Fibroblast of pulmonary artery (primary cell): Measurements from ENCODE around the gene CCDC7.

Experiments
- DNase-seq: peaks from one replicate; pipeline ENCODE4 v3.0.0-alpha.2; 2010; ENCODE audit warnings: low read depth
- H3K4me3 ChIP-seq: replicated peaks from 2 replicates; pipeline ENCODE4 v1.5.1; 2011; ENCODE audit warnings: low read depth, mild to moderate bottlenecking, control low read depth, low read length, moderate library complexity
- CTCF ChIP-seq: IDR thresholded peaks from 2 replicates; pipeline ENCODE4 v1.5.1; 2011; ENCODE audit warnings: mild to moderate bottlenecking, control low read depth, low read length, inconsistent platforms; ENCODE audit errors: missing control alignments

CCDC7 gene

DNA sequence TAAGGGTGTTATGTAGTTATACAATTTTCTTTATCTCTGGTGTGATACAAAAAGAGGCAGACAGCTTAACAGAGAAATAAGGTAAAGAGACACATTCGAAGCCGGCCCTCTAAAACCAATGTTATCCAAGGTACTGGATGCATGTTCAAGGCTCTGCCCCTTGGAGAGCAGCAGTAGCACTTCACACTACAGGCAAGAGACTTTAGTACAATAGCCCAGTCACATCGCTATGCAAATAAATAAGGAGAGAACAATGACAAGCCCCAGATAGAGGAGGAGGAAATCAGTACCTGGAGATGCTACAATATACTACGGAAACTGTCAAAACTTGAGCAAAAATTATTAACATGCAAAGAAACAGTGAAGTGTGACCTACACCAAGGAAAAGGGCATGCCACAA, 401.0 kb downstream of the CCDC7 start:
- DNase-seq, result no peak
- TF ChIP-seq CTCF, result no peak
- H3K4me3 ChIP-seq, result no peak overlapping the region

- no peak for TF ChIP-seq CTCF
- peak; percentile 7 for DNase-seq
- H3K4me3 ChIP-seq, result no peak overlapping the region
These were observed 405.4 kb downstream of the CCDC7 start for GRCh38 chr10:32851301-32851700.

DNA sequence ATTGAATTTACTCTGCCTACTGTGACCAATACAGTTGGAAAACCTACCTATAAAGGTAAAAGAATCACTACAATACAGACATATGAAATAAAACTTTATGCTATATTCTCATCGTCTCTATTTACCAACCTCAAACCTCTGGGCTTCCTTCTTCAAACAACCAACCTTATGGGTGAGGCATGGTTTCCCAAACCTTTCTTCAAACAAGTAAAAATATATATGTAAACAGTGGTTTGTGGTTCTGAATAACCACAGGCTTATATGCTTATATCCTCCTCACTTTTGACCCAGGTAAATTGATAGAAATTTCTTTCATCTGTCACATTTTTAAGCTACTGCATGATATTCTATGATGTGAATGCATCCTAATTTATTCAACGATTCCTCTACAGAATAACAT, 408.5 kb downstream of the CCDC7 start:
- TF ChIP-seq CTCF, result no peak
- no peak for DNase-seq
- no peak overlapping the region for H3K4me3 ChIP-seq

GRCh38 chr10:32865170-32865569, 419.2 kb downstream of the CCDC7 start:
- no peak overlapping the region for H3K4me3 ChIP-seq
- DNase-seq, result no peak
- no peak for TF ChIP-seq CTCF

GRCh38 chr10:32877915-32878314, 432.0 kb downstream of the CCDC7 start:
- TF ChIP-seq CTCF, result no peak
- DNase-seq, result no peak
- no peak overlapping the region for H3K4me3 ChIP-seq

DNA sequence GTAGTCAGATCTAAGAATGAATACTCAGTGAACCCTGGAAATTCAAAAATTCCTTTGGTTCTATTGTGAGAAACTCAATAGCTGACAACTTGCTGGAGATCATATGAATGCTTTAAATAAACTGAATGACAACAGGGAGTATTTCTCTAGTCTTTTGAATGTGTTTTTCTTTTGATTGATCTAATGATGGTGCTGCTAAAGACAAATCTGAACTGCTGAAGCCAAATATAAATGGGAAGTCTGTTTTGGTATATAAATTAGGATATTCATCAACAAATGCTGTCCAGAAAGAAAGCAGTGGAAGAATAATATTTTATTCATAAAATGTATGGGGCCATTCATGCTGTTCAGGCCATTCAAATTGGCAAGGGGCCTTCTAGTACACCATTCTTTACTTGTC, 432.7 kb downstream of the CCDC7 start:
- DNase-seq, result no peak
- H3K4me3 ChIP-seq, result no peak overlapping the region
- TF ChIP-seq CTCF, result no peak

- DNase-seq, result no peak
- no peak overlapping the region for H3K4me3 ChIP-seq
- no peak for TF ChIP-seq CTCF
These were observed 436.1 kb downstream of the CCDC7 start for GRCh38 chr10:32882076-32882475.
